Measurements from ENCODE around the gene ABHD17A. TPM values are rescaled to one million over a fixed set of nuclear protein-coding genes. Genes with fewer than 3 reads are reported as not detected.

Gene ABHD17A
- total and polyA plus RNA-seq, 9 of the 15 experiments (the other 6 are each of a cell fraction or from before 2014, with no cell fraction given) = 0.04 to 135 (median 21.8) TPM; not detected in 1

- TF ChIP-seq PBX2 (CRISPR knock-in tag; IDR thresholded peaks at IDR 0.05; ENCODE audit: low read depth) = no peak
- TF ChIP-seq PBX2 (tag; conservative IDR thresholded peaks at IDR 0.05; ENCODE audit: low read depth) = no peak
- no peak for TF ChIP-seq SMARCA4 (IDR thresholded peaks at IDR 0.05)
- TF ChIP-seq SP2 (IDR thresholded peaks at IDR 0.05; ENCODE audit: extremely low read depth, low read depth, low read length, poor library complexity, severe bottlenecking) = no peak
- TF ChIP-seq STAT5B (CRISPR knock-in tag; IDR thresholded peaks at IDR 0.05) = no peak
- TF ChIP-seq PRPF4 (IDR thresholded peaks at IDR 0.05; ENCODE audit: insufficient read depth, low read depth, low read length, poor library complexity, severe bottlenecking) = no peak
- no peak for TF ChIP-seq IRF2 (CRISPR knock-in tag; IDR thresholded peaks at IDR 0.05)
- no peak for TF ChIP-seq CREB1 (IDR thresholded peaks at IDR 0.05)
- TF ChIP-seq CREB1 (CRISPR knock-in tag; IDR thresholded peaks at IDR 0.05) = no peak
- no peak for TF ChIP-seq HNRNPL (IDR thresholded peaks at IDR 0.05; ENCODE audit: low read depth, low read length)
- TF ChIP-seq, protein P1, sequence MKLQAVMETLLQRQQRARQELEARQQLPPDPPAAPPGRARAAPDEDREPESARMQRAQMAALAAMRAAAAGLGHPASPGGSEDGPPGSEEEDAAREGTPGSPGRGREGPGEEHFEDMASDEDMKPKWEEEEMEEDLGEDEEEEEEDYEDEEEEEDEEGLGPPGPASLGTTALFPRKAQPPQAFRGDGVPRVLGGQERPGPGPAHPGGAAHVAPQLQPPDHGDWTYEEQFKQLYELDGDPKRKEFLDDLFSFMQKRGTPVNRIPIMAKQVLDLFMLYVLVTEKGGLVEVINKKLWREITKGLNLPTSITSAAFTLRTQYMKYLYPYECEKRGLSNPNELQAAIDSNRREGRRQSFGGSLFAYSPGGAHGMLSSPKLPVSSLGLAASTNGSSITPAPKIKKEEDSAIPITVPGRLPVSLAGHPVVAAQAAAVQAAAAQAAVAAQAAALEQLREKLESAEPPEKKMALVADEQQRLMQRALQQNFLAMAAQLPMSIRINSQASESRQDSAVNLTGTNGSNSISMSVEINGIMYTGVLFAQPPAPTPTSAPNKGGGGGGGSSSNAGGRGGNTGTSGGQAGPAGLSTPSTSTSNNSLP (IDR thresholded peaks at IDR 0.05; ENCODE audit: borderline replicate concordance, low read depth, low read length) = no peak
- TF ChIP-seq, protein P2, sequence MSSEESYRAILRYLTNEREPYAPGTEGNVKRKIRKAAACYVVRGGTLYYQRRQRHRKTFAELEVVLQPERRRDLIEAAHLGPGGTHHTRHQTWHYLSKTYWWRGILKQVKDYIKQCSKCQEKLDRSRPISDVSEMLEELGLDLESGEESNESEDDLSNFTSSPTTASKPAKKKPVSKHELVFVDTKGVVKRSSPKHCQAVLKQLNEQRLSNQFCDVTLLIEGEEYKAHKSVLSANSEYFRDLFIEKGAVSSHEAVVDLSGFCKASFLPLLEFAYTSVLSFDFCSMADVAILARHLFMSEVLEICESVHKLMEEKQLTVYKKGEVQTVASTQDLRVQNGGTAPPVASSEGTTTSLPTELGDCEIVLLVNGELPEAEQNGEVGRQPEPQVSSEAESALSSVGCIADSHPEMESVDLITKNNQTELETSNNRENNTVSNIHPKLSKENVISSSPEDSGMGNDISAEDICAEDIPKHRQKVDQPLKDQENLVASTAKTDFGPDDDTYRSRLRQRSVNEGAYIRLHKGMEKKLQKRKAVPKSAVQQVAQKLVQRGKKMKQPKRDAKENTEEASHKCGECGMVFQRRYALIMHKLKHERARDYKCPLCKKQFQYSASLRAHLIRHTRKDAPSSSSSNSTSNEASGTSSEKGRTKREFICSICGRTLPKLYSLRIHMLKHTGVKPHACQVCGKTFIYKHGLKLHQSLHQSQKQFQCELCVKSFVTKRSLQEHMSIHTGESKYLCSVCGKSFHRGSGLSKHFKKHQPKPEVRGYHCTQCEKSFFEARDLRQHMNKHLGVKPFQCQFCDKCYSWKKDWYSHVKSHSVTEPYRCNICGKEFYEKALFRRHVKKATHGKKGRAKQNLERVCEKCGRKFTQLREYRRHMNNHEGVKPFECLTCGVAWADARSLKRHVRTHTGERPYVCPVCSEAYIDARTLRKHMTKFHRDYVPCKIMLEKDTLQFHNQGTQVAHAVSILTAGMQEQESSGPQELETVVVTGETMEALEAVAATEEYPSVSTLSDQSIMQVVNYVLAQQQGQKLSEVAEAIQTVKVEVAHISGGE (CRISPR knock-in tag; IDR thresholded peaks at IDR 0.05) = no peak
- TF ChIP-seq TAF1 (IDR thresholded peaks at IDR 0.05; ENCODE audit: control insufficient read depth, extremely low read depth, insufficient read depth, low read length, severe bottlenecking) = peak; percentile 57
- no peak for TF ChIP-seq SLC30A9 (CRISPR knock-in tag; IDR thresholded peaks at IDR 0.05)
- no peak for TF ChIP-seq ZNF766 (CRISPR knock-in tag; conservative IDR thresholded peaks at IDR 0.05)
- no peak for TF ChIP-seq JUND (IDR thresholded peaks at IDR 0.05; ENCODE audit: borderline replicate concordance, low read depth, low read length)
- no peak for TF ChIP-seq JUND (tag; IDR thresholded peaks at IDR 0.05; ENCODE audit: borderline replicate concordance, low read depth, low read length)
- no peak for TF ChIP-seq ZNF133 (CRISPR knock-in tag; IDR thresholded peaks at IDR 0.05)
Measured at GRCh38 chr19:1863328-1863637, 22.0 kb downstream of the ABHD17A start, which contains the start of gene KLF16 (continued).

All from K562 (cell line).